Esophagus (tissue), 2 donors: ENCODE results near the gene FMNL2. TPM values are rescaled to one million over a fixed set of nuclear protein-coding genes. Genes with fewer than 3 reads are reported as not detected.

ENCODE experiments used
- H3K27ac ChIP-seq, 2 donors: one replicate each; pipeline ENCODE4 v1.5.1; 2013; ENCODE audit warnings: low read depth in 2 of 2, mild to moderate bottlenecking in 2 of 2, inconsistent platforms in 1 of 2, low read length in 1 of 2, moderate library complexity in 1 of 2
- H3K27me3 ChIP-seq, 2 donors: one replicate each; pipeline ENCODE4 v1.6.1; 2013; ENCODE audit warnings: low read length in 2 of 2, control low read depth in 1 of 2, mild to moderate bottlenecking in 1 of 2; ENCODE audit not compliant: insufficient read depth in 2 of 2, control insufficient read depth in 1 of 2
- H3K36me3 ChIP-seq, 2 donors: one replicate each; pipeline ENCODE4 v1.6.1; 2013; ENCODE audit warnings: low read length in 1 of 2; ENCODE audit not compliant: control insufficient read depth in 2 of 2, insufficient read depth in 2 of 2
- H3K4me1 ChIP-seq, 2 donors: one replicate each; pipeline ENCODE4 v1.6.1; 2013; ENCODE audit warnings: low read length in 1 of 2; ENCODE audit not compliant: control insufficient read depth in 2 of 2, insufficient read depth in 2 of 2
- H3K4me3 ChIP-seq, 2 donors: one replicate each; pipeline ENCODE4 v1.5.1; 2013; ENCODE audit warnings: low read length in 2 of 2, mild to moderate bottlenecking in 2 of 2, low read depth in 1 of 2, moderate library complexity in 1 of 2
- H3K9me3 ChIP-seq, 2 donors: one replicate each; pipeline ENCODE4 v1.6.1; 2013; ENCODE audit warnings: mild to moderate bottlenecking in 2 of 2, low read depth in 1 of 2, low read length in 1 of 2, moderate library complexity in 1 of 2; ENCODE audit not compliant: control insufficient read depth in 2 of 2, insufficient read depth in 1 of 2
- WGBS, 2 donors: extraction: QIAGEN DNeasy Blood & Tissue Kit; methylation state at CpG; one replicate each; pipeline ENCODE4 v1.1.7; 2013; 5-methylcytosine and 5-hydroxymethylcytosine counted together
- polyA plus RNA-seq, 2 donors: library from polyadenylated mRNA; stranded (reverse); fragments of 200-250 nt; gene quantifications; one replicate each; pipeline ENCODE4 v1.2.3, GENCODE V29; 2013
- donor health status: healthy with polysubstance abuse.
- donor health status: Bipolar disorder and iron deficiency.

FMNL2 gene
- polyA plus RNA-seq, 2 donors: 4.2 to 5.3 TPM

DNA sequence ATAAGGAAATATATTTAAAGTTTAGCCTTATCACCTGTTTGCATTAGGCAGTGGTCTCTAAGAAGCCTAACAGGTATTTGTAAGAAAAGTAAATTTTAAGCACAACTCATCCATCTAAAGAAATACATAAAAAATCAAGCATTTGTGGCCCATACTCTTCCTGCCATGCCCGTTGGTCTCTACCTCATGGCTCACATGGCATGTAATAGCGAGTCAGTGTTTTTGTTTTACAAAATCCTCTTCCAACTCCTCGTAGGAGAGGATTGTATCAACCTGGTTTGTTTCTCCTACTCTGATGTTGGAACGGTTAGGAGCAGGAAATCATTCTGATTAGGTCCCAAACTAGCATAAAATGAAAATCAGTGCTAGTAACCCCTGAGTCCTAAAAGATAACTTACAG, 91.8 kb downstream of the FMNL2 start:
- Histone ChIP-seq H3K27me3 (no peaks in the 10 kb centered on the region), H3K27ac (no peak overlapping the region), H3K4me1 (peaks cover 0 to 3% of the 10 kb centered on the region in 2 donors), H3K9me3 (no peaks in the 10 kb centered on the region), H3K4me3 (no peak overlapping the region), H3K36me3 (no peaks in the 10 kb centered on the region)
- WGBS, 2 donors: 64 to 74% methylated on average over 4 of the region's 4 CpGs

DNA sequence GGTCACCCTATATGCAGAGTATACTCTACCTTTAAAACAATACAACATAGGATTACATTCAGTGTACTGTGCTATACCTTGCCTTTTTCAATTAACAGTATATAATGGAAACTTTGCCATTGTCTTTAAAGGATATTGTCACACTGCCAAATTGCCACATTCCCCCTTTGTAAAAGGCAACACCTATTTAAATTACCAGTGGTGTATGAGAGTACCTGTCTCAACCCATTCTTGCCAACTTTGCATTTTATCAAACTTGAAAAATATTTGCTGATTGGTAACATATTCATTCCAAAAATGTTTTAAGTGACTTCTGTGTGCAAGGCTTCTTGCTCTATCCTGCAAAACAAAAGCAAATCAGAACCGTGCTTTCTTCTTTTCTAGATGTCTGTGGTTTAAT, 92.9 kb downstream of the FMNL2 start:
- Histone ChIP-seq H3K27ac (no peak overlapping the region), H3K4me3 (no peak overlapping the region), H3K36me3 (no peaks in the 10 kb centered on the region), H3K4me1 (peaks cover 0 to 3% of the 10 kb centered on the region in 2 donors), H3K27me3 (no peaks in the 10 kb centered on the region), H3K9me3 (no peaks in the 10 kb centered on the region)
- WGBS, 2 donors: 28 to 68% methylated on average over 1 of the region's 1 CpG

GRCh38 chr2:152428800-152429582, 94.0 kb downstream of the FMNL2 start:
- no peaks in the 10 kb centered on the region for H3K36me3 ChIP-seq
- no peak overlapping the region for H3K4me3 ChIP-seq
- H3K27ac ChIP-seq: peak overlapping the region in 1 of 2 donors; percentile 13
- 89 to 90% methylated on average over 8 of the region's 8 CpGs for WGBS, 2 donors
- peaks cover 0 to 3% of the 10 kb centered on the region in 2 donors for H3K4me1 ChIP-seq
- no peaks in the 10 kb centered on the region for H3K9me3 ChIP-seq
- no peaks in the 10 kb centered on the region for H3K27me3 ChIP-seq

- H3K27ac ChIP-seq: no peak overlapping the region
- H3K4me1 ChIP-seq: peaks cover 0 to 3% of the 10 kb centered on the region in 2 donors
- no peaks in the 10 kb centered on the region for H3K9me3 ChIP-seq
- no peak overlapping the region for H3K4me3 ChIP-seq
- no peaks in the 10 kb centered on the region for H3K36me3 ChIP-seq
- H3K27me3 ChIP-seq: no peaks in the 10 kb centered on the region
- WGBS, 2 donors: 75 to 79% methylated on average over 1 of the region's 1 CpG
Observed at GRCh38 chr2:152430876-152431275, 95.9 kb downstream of the FMNL2 start.

DNA sequence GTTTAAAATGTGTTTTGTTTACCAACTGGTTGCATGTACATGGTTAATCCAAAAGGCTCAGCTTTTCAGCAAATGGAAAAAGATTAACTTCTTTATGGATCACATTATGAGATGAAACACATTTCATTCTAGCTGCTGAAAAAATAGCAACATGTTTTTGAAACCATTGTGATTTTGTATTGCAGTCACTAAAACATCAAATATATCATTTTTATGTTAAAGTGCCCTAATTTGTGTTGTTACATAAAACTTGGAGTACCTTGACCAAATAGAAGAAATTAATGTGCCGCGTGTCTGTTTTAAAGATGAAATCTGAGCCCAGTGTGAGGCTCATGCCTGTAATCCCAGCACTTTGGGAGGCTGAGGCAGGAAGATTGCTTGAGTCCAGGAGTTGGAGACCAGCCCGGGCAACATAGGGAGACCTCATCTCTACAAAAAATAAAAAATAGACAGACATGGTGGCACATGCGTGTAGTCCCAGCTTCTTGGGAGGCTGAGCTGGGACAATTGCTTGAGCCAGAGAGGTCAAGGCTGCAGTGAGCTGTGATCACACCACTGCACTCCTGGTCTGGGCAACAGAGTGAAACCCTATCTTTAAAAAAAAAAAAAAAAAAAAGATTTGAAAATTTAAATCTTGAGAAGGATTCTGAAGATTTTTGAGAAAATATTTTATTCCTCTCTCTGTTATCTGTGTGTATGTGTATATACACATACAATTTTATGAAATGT, 96.6 kb downstream of the FMNL2 start:
- Histone ChIP-seq H3K27me3 (no peaks in the 10 kb centered on the region), H3K4me3 (no peak overlapping the region), H3K9me3 (no peaks in the 10 kb centered on the region), H3K27ac (no peak overlapping the region), H3K36me3 (no peaks in the 10 kb centered on the region), H3K4me1 (peaks cover 0 to 3% of the 10 kb centered on the region in 2 donors)
- WGBS, 2 donors: 81 to 87% methylated on average over 4 of the region's 4 CpGs

- H3K9me3 ChIP-seq: no peaks in the 10 kb centered on the region
- H3K36me3 ChIP-seq: no peaks in the 10 kb centered on the region
- H3K4me1 ChIP-seq: peaks cover 0 to 3% of the 10 kb centered on the region in 2 donors
- WGBS, 2 donors: 24 to 43% methylated on average over 3 of the region's 3 CpGs
- no peaks in the 10 kb centered on the region for H3K27me3 ChIP-seq
- H3K27ac ChIP-seq: peak overlapping the region in 1 of 2 donors; percentile 9
- H3K4me3 ChIP-seq: no peak overlapping the region
Observed at GRCh38 chr2:152432206-152432653, 97.3 kb downstream of the FMNL2 start.

DNA sequence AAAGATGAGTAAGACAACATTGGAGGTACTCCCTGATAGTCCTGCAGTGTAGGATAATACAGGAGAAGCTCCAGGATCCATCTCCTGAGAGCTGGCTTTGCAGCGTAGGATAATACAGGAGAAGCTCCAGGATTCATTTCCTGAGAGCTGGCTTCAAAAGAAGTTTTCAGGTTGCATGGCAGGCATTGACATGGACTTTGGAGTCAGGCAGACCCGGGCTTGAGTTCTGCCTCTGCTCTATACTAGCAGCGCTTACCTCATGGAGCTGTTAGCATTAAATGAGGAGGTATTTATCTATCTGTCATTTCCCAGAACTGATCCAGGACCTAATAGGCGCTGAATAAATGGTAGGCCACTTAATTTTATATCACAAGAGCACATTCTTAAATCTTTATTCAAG, 97.8 kb downstream of the FMNL2 start:
- H3K27me3 ChIP-seq: no peaks in the 10 kb centered on the region
- H3K4me3 ChIP-seq: no peak overlapping the region
- no peaks in the 10 kb centered on the region for H3K36me3 ChIP-seq
- H3K9me3 ChIP-seq: no peaks in the 10 kb centered on the region
- H3K4me1 ChIP-seq: peaks cover 0 to 3% of the 10 kb centered on the region in 2 donors
- H3K27ac ChIP-seq: peak overlapping the region in 1 of 2 donors; percentile 9
- WGBS, 2 donors: 86 to 88% methylated on average over 4 of the region's 4 CpGs

- Histone ChIP-seq H3K4me1 (peaks cover 0 to 3% of the 10 kb centered on the region in 2 donors), H3K9me3 (no peaks in the 10 kb centered on the region), H3K27ac (no peak overlapping the region), H3K4me3 (no peak overlapping the region), H3K27me3 (no peaks in the 10 kb centered on the region), H3K36me3 (no peaks in the 10 kb centered on the region)
- WGBS, 2 donors: 90 to 94% methylated on average over 1 of the region's 1 CpG
Observed at GRCh38 chr2:152433289-152433688, 98.3 kb downstream of the FMNL2 start.

DNA sequence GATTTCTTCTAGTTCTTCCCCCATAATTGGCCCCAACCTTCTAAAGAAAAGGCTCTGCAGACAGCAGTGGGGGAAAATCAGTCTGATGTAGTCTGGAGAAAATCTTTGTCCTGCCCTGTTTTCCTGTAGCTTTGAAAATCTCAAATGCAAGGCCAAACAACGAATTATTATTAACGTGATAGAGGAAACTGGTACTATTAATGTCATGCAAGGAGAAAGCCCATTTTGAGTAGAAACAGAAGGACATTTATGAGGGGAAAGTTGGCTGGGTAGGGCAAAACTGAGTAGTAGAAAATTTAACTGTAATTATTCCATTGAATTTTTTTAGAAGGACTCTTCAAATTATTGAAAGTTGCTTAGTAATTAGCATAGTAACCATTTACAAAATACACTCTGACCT, 98.8 kb downstream of the FMNL2 start:
- H3K9me3 ChIP-seq: no peaks in the 10 kb centered on the region
- H3K4me3 ChIP-seq: no peak overlapping the region
- H3K27ac ChIP-seq: no peak overlapping the region
- WGBS, 2 donors: 57 to 75% methylated on average over 2 of the region's 2 CpGs
- peaks cover 0 to 3% of the 10 kb centered on the region in 2 donors for H3K4me1 ChIP-seq
- H3K36me3 ChIP-seq: no peaks in the 10 kb centered on the region
- H3K27me3 ChIP-seq: no peaks in the 10 kb centered on the region
